Measurements from ENCODE around the gene GRAMD2A.

GRAMD2A gene

DNA sequence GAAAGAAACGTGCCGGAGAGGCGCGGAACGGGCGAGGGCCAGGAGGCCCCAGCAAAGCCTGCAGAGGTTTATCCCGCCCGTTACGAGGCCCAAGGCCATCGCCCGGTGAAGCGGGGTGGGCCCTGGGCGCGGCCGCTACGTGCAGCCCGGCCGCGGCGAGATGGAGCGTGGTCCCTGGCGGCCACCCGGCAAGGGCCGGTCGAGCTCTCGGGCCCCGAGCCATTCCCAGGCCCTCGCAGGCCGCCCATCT lies 32.3 kb upstream of the GRAMD2A start:
- TF ChIP-seq, protein P1, sequence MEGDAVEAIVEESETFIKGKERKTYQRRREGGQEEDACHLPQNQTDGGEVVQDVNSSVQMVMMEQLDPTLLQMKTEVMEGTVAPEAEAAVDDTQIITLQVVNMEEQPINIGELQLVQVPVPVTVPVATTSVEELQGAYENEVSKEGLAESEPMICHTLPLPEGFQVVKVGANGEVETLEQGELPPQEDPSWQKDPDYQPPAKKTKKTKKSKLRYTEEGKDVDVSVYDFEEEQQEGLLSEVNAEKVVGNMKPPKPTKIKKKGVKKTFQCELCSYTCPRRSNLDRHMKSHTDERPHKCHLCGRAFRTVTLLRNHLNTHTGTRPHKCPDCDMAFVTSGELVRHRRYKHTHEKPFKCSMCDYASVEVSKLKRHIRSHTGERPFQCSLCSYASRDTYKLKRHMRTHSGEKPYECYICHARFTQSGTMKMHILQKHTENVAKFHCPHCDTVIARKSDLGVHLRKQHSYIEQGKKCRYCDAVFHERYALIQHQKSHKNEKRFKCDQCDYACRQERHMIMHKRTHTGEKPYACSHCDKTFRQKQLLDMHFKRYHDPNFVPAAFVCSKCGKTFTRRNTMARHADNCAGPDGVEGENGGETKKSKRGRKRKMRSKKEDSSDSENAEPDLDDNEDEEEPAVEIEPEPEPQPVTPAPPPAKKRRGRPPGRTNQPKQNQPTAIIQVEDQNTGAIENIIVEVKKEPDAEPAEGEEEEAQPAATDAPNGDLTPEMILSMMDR (IDR thresholded peaks at IDR 0.05; ENCODE audit: low read depth, low read length, missing control alignments), result no peak
- in situ Hi-C loops (cut with HindIII; ENCODE audit: low sequenced_read_pairs), result no loop called here
- no peak for DNase-seq (ENCODE audit: low read depth)
- peak overlapping the region; percentile 94 for H3K4me3 ChIP-seq (ENCODE audit: low read depth, low read length)

DNA sequence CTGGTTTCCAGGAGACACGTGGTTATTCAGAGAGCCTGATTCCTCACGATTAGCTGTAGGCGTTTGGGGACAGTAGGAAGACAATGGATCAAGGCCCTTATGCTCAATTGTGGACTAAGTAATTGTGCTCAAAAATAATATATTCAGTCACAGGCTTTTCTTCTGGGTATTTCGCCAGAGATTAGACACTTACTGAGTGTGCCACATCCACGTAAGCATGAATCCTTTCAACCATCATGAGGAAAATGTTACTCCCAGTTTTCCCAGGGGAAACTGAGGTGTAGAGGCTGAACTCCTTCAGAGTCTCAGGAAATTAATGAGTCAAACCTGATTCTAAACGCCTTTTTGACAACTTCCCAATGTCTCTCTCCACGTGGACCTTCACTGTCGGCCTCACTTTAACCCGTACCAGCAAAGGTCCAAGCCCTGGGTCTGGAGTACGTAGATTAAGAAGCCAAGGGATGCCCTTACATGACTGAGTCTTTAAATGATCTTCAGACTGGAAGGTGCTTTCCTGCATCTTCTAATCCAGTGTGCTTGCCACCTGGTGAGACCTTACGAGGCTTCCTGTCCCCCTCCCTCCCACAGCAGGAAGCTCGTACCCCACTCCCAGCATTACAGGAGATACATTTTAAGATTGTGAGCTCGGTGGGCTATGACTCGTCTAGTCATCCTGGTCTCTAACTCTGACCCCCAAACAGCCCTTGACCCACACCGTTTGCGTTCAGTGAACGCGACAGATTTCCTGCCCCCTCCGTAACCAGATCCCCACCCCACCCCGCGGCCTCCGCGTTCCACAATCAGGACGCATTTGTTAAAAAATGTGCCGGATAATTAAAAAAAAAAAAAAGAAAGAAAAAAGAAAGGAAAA lies 31.7 kb upstream of the GRAMD2A start:
- peak overlapping the region; percentile 94 for H3K4me3 ChIP-seq (ENCODE audit: low read depth, low read length)
- TF ChIP-seq, protein P1 (IDR thresholded peaks at IDR 0.05; ENCODE audit: low read depth, low read length, missing control alignments), result no peak
- no peak for DNase-seq (ENCODE audit: low read depth)
- in situ Hi-C loops (cut with HindIII; ENCODE audit: low sequenced_read_pairs), result no loop called here

DNA sequence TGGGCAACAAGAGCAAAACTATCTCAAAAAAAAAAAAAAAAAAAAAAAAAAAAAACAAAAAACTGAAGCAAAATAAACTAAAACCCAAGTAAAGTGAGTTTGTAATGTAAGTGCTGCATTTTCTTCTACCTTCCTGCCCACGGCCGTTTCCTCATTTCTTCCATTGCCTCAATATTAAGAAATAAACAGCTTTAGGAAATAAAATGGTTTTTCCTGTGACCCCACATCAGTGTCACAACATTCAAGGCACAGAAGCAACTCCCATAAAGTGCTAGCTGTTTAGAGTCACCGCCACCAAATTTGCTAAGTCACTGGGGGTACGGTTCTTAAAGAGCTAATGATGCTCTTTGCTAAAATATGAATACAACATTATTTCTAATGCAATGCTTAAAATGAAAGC lies 30.1 kb upstream of the GRAMD2A start:
- TF ChIP-seq, protein P1 (IDR thresholded peaks at IDR 0.05; ENCODE audit: low read depth, low read length, missing control alignments), result no peak
- in situ Hi-C loops (cut with HindIII; ENCODE audit: low sequenced_read_pairs), result no loop called here
- no peak for DNase-seq (ENCODE audit: low read depth)
- peak overlapping the region; percentile 94 for H3K4me3 ChIP-seq (ENCODE audit: low read depth, low read length)

DNA sequence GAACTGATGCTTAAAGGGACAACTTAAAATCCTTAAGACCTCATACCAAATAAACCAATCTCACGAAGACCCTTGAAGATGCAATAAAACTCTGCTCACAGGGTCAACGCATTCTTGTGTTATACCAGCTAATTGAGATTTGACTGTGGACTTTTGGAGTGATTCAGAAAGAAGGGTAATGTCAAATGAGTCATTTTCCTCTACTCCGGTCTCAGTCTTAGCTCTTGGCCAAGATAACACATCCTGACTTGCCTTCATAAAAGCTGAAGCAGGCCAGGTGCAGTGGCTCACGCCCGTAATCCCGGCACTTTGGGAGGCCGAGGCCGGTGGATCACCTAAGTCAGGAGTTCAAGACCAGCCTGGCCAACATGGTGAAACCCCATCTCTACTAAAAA lies 29.6 kb upstream of the GRAMD2A start:
- peak overlapping the region; percentile 94 for H3K4me3 ChIP-seq (ENCODE audit: low read depth, low read length)
- TF ChIP-seq, protein P1 (IDR thresholded peaks at IDR 0.05; ENCODE audit: low read depth, low read length, missing control alignments), result no peak
- DNase-seq (ENCODE audit: low read depth), result peak; percentile 57
- in situ Hi-C loops (cut with HindIII; ENCODE audit: low sequenced_read_pairs), result no loop called here

DNA sequence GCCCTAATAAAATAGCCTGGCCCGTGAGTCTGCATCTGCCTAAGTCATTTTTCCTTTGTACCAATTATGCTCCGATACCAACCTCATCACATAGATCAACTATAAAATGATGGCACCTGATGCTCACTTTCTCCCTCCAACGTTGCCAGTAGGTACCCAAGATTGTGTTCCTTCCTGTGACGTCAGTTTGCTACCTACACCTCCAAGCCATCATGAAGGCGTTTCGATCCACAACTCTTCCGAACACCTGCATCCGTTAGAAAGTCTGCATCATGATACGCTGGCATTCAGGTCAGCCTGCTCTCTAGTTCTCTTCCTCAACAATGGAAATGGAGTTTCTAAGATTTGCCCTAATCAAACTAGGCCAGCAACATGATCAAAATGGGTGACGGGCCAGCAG lies 25.7 kb upstream of the GRAMD2A start:
- in situ Hi-C loops (cut with HindIII; ENCODE audit: low sequenced_read_pairs), result no loop called here
- DNase-seq (ENCODE audit: low read depth), result no peak
- TF ChIP-seq, protein P1 (IDR thresholded peaks at IDR 0.05; ENCODE audit: low read depth, low read length, missing control alignments), result no peak
- H3K4me3 ChIP-seq (ENCODE audit: low read depth, low read length), result no peak overlapping the region

DNA sequence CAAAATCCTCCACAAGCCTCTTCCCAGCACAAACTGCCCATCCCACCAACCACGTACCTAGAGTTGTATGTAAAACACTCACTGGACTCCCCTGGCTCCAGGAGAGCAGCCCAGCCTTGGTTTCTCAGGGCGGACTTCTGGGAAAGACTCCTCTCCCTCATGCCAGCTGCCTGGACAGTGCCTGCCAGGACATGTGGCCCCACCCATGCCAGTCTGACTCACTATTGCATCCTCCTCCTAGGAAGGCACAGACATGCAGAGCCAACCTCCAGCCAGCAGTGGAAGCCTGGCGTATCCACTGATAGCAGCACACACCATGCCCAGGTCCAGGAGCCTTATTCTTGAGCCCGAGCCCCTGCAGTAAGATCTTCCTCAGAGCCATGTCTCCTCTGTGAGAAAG lies 24.8 kb upstream of the GRAMD2A start:
- no peak for DNase-seq (ENCODE audit: low read depth)
- H3K4me3 ChIP-seq (ENCODE audit: low read depth, low read length), result no peak overlapping the region
- in situ Hi-C loops (cut with HindIII; ENCODE audit: low sequenced_read_pairs), result no loop called here
- TF ChIP-seq, protein P1 (IDR thresholded peaks at IDR 0.05; ENCODE audit: low read depth, low read length, missing control alignments), result no peak
